ENCODE results near the gene CAPN13. TPM values are rescaled to one million over a fixed set of nuclear protein-coding genes. Genes with fewer than 3 reads are reported as not detected.

CAPN13 gene
- total and polyA plus RNA-seq, 3 donors from 2014 or later, result 0.57 to 2.7 (median 2.2) TPM

DNA sequence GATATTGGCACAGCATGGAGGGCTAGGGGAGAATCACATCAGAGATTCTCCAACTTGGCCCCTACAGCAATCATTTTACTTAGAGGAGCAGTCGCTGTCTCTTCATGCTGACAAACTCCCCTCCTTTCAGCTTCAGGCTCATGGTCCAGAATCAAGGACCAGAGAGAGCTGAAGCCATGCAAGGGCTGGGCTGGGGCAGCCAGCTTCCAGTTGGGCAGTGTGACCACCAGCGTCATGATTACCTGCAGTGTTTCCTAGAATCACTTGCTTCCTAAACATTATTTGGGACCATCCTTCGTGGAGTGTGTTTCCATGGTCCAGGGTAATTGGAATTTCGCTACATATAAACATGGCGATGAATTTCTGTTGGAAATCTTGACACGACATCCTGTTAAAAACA is 54.4 kb downstream of the CAPN13 start:
- Histone ChIP-seq H3K27me3 (no peaks in the 10 kb centered on the region), H3K36me3 (ENCODE audit: low read depth, missing control alignments) (no peaks in the 10 kb centered on the region), H3K9me3 (no peaks in the 10 kb centered on the region), H3K27ac (no peak overlapping the region), H3K4me1 (no peaks in the 10 kb centered on the region), H3K4me3 (no peak overlapping the region)
- WGBS, 2 donors, result 76 to 86% methylated on average over 6 of the region's 6 CpGs
- intact Hi-C loops (cut with DNase I; ENCODE audit: low total_unique reads), result no loop called here
- TF ChIP-seq, protein P1, sequence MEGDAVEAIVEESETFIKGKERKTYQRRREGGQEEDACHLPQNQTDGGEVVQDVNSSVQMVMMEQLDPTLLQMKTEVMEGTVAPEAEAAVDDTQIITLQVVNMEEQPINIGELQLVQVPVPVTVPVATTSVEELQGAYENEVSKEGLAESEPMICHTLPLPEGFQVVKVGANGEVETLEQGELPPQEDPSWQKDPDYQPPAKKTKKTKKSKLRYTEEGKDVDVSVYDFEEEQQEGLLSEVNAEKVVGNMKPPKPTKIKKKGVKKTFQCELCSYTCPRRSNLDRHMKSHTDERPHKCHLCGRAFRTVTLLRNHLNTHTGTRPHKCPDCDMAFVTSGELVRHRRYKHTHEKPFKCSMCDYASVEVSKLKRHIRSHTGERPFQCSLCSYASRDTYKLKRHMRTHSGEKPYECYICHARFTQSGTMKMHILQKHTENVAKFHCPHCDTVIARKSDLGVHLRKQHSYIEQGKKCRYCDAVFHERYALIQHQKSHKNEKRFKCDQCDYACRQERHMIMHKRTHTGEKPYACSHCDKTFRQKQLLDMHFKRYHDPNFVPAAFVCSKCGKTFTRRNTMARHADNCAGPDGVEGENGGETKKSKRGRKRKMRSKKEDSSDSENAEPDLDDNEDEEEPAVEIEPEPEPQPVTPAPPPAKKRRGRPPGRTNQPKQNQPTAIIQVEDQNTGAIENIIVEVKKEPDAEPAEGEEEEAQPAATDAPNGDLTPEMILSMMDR (IDR thresholded peaks at IDR 0.05), result no peak
- no peak for TF ChIP-seq POLR2A (IDR thresholded peaks at IDR 0.05)
- no peak for DNase-seq

DNA sequence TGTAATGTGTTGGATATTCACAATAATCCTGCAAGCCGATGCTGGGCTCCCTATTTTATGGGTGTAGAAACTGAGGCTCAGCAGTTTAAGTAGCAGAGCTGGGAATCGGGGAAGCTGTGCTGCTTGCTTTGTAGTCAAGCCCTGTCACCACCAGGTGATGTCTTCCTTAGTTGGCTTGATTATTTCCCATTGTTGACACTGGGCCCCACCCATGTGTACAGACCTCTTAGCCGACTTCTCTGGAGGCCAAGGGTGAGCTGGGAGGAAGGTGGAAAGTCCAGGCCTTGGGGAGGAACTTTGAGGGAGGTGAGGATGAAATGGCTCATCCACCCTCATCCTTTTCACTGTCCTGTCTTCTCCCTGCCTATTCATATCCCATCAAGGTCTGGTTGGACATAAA is 60.0 kb downstream of the CAPN13 start:
- no peaks in the 10 kb centered on the region for H3K9me3 ChIP-seq
- H3K4me3 ChIP-seq, result no peak overlapping the region
- TF ChIP-seq, protein P1 (IDR thresholded peaks at IDR 0.05), result no peak
- no peak for TF ChIP-seq POLR2A (IDR thresholded peaks at IDR 0.05)
- DNase-seq, result no peak
- H3K4me1 ChIP-seq, result no peaks in the 10 kb centered on the region
- intact Hi-C loops (cut with DNase I; ENCODE audit: low total_unique reads), result no loop called here
- 88 to 92% methylated on average over 2 to 3 of the region's 3 CpGs for WGBS, 2 donors
- H3K36me3 ChIP-seq (ENCODE audit: low read depth, missing control alignments), result no peaks in the 10 kb centered on the region
- H3K27me3 ChIP-seq, result no peaks in the 10 kb centered on the region
- no peak overlapping the region for H3K27ac ChIP-seq

DNA sequence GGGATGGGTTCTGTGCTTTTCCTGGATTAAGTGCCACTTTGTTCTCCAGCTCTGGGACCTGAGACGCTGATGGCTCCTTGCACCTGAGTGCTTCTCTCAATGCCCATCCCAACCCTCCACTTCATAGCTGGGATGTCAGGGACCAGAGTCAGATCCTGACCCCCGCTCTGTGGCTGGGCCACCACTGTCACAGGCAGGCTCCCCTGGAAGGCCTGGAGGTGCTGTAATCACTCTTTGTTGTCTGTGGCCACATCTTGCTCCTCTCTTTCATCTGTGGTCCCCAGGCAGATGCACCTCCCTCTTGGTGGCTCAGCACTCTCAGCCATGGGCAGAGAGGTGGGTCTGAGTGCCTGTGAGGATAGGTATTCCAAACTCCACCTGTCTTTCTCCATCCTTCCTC is 62.4 kb downstream of the CAPN13 start:
- Histone ChIP-seq H3K36me3 (ENCODE audit: low read depth, missing control alignments) (no peaks in the 10 kb centered on the region), H3K4me3 (no peak overlapping the region), H3K4me1 (no peaks in the 10 kb centered on the region), H3K27ac (no peak overlapping the region), H3K9me3 (no peaks in the 10 kb centered on the region), H3K27me3 (no peaks in the 10 kb centered on the region)
- DNase-seq, result no peak
- TF ChIP-seq POLR2A (IDR thresholded peaks at IDR 0.05), result no peak
- TF ChIP-seq, protein P1 (IDR thresholded peaks at IDR 0.05), result no peak
- intact Hi-C loops (cut with DNase I; ENCODE audit: low total_unique reads), result no loop called here
- 98 to 100% methylated on average over 2 of the region's 2 CpGs for WGBS, 2 donors

DNA sequence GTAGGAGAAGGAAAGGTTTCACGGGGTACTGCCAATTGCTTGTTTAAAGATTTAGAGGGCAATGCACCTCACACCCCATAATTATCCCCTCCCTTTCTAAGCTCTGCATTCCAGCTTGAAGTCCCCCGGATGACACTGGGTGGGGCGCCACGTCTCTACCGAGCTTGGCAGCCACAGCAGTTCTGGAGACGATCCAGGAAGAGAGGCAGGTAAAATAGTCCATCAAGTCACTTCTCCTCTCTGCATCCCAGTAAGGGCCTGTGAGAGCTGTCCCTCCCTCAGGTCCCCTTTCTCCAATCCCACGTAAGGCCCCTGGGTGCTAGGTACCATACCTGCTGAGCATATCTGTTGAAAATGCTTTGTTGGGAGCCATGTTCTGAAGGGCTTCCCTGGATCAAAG is 65.7 kb downstream of the CAPN13 start:
- Histone ChIP-seq H3K27ac (no peak overlapping the region), H3K27me3 (no peaks in the 10 kb centered on the region), H3K4me1 (no peaks in the 10 kb centered on the region), H3K36me3 (ENCODE audit: low read depth, missing control alignments) (no peaks in the 10 kb centered on the region), H3K9me3 (no peaks in the 10 kb centered on the region), H3K4me3 (no peak overlapping the region)
- no peak for TF ChIP-seq POLR2A (IDR thresholded peaks at IDR 0.05)
- TF ChIP-seq, protein P1 (IDR thresholded peaks at IDR 0.05), result no peak
- intact Hi-C loops (cut with DNase I; ENCODE audit: low total_unique reads), result no loop called here
- 74 to 75% methylated on average over 7 of the region's 7 CpGs for WGBS, 2 donors
- no peak for DNase-seq

DNA sequence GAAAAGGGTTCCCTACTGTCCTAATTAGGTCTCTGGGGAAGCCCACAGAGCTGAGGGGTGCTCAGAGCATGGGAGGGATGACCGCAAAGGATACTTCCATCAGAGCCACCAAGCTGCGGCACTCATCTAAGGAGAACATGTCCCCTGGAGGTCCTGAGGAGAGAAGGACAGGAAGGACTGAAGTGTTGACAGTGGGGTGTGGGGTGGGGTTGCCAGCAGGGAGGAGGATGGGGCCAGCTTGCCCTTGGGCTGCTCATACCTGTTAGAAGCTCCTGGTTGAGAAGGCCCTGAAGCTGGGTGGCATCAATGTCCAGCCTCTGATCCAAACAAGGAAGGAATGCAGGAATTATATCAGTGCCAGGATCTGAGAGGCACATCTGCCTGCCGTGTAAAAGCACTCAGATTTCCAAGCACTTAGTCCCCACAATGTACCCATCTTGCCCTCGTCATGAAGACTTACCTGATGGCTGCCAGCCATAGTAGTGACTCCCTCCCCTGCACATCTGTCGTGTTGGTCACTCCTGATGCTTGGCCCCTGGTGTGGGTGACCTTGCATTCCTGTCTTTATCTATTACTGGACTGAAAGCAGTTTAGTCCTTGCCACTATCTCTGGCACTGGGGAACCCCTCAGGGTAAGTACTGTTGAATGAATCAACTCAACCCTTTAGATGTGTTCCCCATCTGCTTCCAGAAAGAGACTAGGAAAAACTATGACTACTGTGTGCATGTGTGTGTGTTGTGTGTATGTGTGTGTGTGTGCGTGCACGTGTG is 68.9 kb downstream of the CAPN13 start:
- H3K9me3 ChIP-seq, result no peaks in the 10 kb centered on the region
- no peak overlapping the region for H3K4me3 ChIP-seq
- 71 to 77% methylated on average over 6 to 7 of the region's 7 CpGs for WGBS, 2 donors
- H3K4me1 ChIP-seq, result no peaks in the 10 kb centered on the region
- intact Hi-C loops (cut with DNase I; ENCODE audit: low total_unique reads), result no loop called here
- DNase-seq, result no peak
- no peak overlapping the region for H3K27ac ChIP-seq
- H3K27me3 ChIP-seq, result no peaks in the 10 kb centered on the region
- no peaks in the 10 kb centered on the region for H3K36me3 ChIP-seq (ENCODE audit: low read depth, missing control alignments)
- TF ChIP-seq, protein P1 (IDR thresholded peaks at IDR 0.05), result no peak

Measured in testis (tissue), 3 donors.